Heart right ventricle (tissue), 16 donors: ENCODE data around the gene GDPD5. TPM values are rescaled to one million over a fixed set of nuclear protein-coding genes. Genes with fewer than 3 reads are reported as not detected.

Experiments
- ATAC-seq, 8 donors: fragments of 200-7000 bp; cut with Tn5 transposase; one replicate each; pipeline ENCODE4 v1.9.1; 2020; ENCODE audit warnings: mild to moderate bottlenecking in 8 of 8, moderate library complexity in 8 of 8, moderate number of reproducible peaks in 1 of 8
- DNase-seq, 2 donors: peaks; one replicate each; pipeline ENCODE4 v3.0.0-alpha.2; 2020
- H3K27ac ChIP-seq, 10 donors: fragments of 200-600 bp; sonication (generic) in 2 of 10; one replicate each; pipeline versions ENCODE4 v1.5.0 to v1.8.0; 2020 to 2022; ENCODE audit warnings: mild to moderate bottlenecking in 3 of 10
- H3K27me3 ChIP-seq, 7 donors: fragments of 200-600 bp; one replicate each; pipeline ENCODE4 v1.8.0; 2021 to 2022; ENCODE audit warnings: mild to moderate bottlenecking in 2 of 7
- H3K36me3 ChIP-seq, 9 donors: fragments of 200-600 bp; sonication (generic) in 1 of 9; one replicate each; pipeline versions ENCODE4 v1.5.0 to v1.8.0; 2020 to 2022; ENCODE audit warnings: mild to moderate bottlenecking in 2 of 9
- H3K4me1 ChIP-seq, 9 donors: fragments of 200-600 bp; sonication (generic) in 1 of 9; one replicate each; pipeline versions ENCODE4 v1.5.0 to v1.8.0; 2020 to 2022; ENCODE audit warnings: mild to moderate bottlenecking in 4 of 9
- H3K4me3 ChIP-seq, 10 donors: fragments of 200-600 bp; sonication (generic) in 2 of 10; one replicate each; pipeline versions ENCODE4 v1.5.0 to v1.8.0; 2020 to 2022; ENCODE audit warnings: mild to moderate bottlenecking in 7 of 10, moderate library complexity in 2 of 10
- H3K9me3 ChIP-seq, 11 donors: fragments of 200-600 bp in 10 of 11; sonication (generic) in 2 of 11; one replicate each; pipeline versions ENCODE4 v1.5.0 to v1.8.0; 2013 to 2022; ENCODE audit warnings: mild to moderate bottlenecking in 2 of 11, control low read depth in 1 of 11, moderate library complexity in 1 of 11
- WGBS, 2 donors: extraction: QIAGEN DNeasy Blood & Tissue Kit; methylation state at CpG; one replicate each; pipeline ENCODE4 v1.1.7; 2013; ENCODE audit warnings: inconsistent platforms in 1 of 2; 5-methylcytosine and 5-hydroxymethylcytosine counted together
- intact Hi-C, 10 donors: fragments of 100-400 bp; cut with DNase I; formaldehyde crosslinking; loops; one replicate each; pipeline versions ENCODE4 v1.11.1 to v1.14.2; 2022
- polyA plus RNA-seq, 2 donors: library from polyadenylated mRNA; stranded (reverse); fragments of 200-250 nt; gene quantifications; one replicate each; pipeline ENCODE4 v1.2.3, GENCODE V29; 2013
- total RNA-seq, 10 donors: library from RNA; stranded (reverse); fragmentation: NEBNext Ultra II Directional in 3 of 10; extraction: Animal tissue kit (Norgen Biotek cat#: 25700) in 3 of 10; gene quantifications; one replicate each; pipeline versions ENCODE4 v1.2.1 to v1.2.4, GENCODE V29; 2021 to 2023
- TF ChIP-seq, protein P1 (sequence below), 9 donors: fragments of 200-600 bp; sonication (generic) in 2 of 9; IDR thresholded peaks; one replicate each; pipeline versions ENCODE4 v1.5.0 to v1.8.0; 2021 to 2022; ENCODE audit warnings: antibody characterized with exemption in 9 of 9, mild to moderate bottlenecking in 5 of 9, moderate library complexity in 1 of 9
- donor health status: Arrhythmogenic right ventricular cardiomyopathy.
- donor health status: ischemic (EF 13 %, LVEDD 7.1; RV severe dilation, severe dysfunction).
- donor health status: healthy with polysubstance abuse.
- donor health status: DM: no; HTN: yes; CAD: no.
- donor health status: DM: no; HTN: no; CAD: no.
- donor health status: ischemic (EF 25% LVEDD 6.9; RV normal size, moderate dysfunction).
- donor health status: ischemic (EF 25% LVEDD 5.7; RV mildly dilated, moderate dysfunction).
- donor health status: healthy.
- donor health status: DM: yes; HTN: yes; CAD: no.
- donor health status: Ischemic cardiomyopathy.
- donor health status: ischemic (EF 35%, LVEDD 5.7; RV mildly dilated, moderate dysfunction).
- donor health status: nonischemic (EF 11% LVEDD 7.7; RV severe dilation, severe dysfunction).
- donor health status: DM: yes; HTN: yes; CAD: no.
- donor health status: PGD.
- donor health status: ischemic (EF 29% LVEDD 5.4; RV normal size, mild dysfunction).
- donor health status: nonischemic (EF 23%, LVEDD 6.1; RV moderate dilation, normal function).

GDPD5 gene
- total and polyA plus RNA-seq, 12 donors = 3.3 to 10.3 (median 4.1) TPM

DNA sequence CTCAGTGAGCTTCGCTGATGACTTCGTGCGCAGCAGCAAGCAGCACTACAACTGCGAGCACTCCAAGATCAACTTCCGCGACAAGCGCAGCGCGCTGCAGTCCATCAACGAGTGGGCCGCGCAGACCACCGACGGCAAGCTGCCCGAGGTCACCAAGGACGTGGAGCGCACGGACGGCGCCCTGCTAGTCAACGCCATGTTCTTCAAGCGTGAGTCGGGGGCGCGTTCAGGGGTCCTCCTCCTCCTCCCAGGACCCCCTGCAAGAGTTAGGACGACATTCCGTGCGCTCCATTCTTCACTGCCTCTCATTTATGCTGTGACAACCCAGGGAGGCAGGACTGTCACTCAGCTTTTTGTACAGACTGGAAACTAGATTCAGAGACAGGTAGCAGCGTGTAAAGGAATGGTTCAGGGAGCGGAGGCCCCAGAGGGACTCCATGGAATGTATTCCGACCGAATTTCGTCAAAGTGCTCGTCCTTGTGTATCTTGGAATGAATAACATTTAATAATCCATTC, 41.1 kb upstream of the GDPD5 start:
- 87 to 89% methylated on average over 34 of the region's 34 CpGs for WGBS, 2 donors
- intact Hi-C loops = no loop called here
- Histone ChIP-seq H3K36me3 (peaks cover 10 to 68% (median 54%) of the 10 kb centered on the region in 9 donors), H3K4me1 (peaks cover 28 to 87% (median 69%) of the 10 kb centered on the region in 9 donors), H3K9me3 (no peaks in the 10 kb centered on the region), H3K4me3 (no peak overlapping the region), H3K27ac (peak overlapping the region in 2 of 10 donors; percentile 98 to 100), H3K27me3 (no peaks in the 10 kb centered on the region)
- TF ChIP-seq, protein P1, sequence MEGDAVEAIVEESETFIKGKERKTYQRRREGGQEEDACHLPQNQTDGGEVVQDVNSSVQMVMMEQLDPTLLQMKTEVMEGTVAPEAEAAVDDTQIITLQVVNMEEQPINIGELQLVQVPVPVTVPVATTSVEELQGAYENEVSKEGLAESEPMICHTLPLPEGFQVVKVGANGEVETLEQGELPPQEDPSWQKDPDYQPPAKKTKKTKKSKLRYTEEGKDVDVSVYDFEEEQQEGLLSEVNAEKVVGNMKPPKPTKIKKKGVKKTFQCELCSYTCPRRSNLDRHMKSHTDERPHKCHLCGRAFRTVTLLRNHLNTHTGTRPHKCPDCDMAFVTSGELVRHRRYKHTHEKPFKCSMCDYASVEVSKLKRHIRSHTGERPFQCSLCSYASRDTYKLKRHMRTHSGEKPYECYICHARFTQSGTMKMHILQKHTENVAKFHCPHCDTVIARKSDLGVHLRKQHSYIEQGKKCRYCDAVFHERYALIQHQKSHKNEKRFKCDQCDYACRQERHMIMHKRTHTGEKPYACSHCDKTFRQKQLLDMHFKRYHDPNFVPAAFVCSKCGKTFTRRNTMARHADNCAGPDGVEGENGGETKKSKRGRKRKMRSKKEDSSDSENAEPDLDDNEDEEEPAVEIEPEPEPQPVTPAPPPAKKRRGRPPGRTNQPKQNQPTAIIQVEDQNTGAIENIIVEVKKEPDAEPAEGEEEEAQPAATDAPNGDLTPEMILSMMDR (IDR thresholded peaks at IDR 0.05) = no peak
- DNase-seq = no peak
- ATAC-seq = no peak

DNA sequence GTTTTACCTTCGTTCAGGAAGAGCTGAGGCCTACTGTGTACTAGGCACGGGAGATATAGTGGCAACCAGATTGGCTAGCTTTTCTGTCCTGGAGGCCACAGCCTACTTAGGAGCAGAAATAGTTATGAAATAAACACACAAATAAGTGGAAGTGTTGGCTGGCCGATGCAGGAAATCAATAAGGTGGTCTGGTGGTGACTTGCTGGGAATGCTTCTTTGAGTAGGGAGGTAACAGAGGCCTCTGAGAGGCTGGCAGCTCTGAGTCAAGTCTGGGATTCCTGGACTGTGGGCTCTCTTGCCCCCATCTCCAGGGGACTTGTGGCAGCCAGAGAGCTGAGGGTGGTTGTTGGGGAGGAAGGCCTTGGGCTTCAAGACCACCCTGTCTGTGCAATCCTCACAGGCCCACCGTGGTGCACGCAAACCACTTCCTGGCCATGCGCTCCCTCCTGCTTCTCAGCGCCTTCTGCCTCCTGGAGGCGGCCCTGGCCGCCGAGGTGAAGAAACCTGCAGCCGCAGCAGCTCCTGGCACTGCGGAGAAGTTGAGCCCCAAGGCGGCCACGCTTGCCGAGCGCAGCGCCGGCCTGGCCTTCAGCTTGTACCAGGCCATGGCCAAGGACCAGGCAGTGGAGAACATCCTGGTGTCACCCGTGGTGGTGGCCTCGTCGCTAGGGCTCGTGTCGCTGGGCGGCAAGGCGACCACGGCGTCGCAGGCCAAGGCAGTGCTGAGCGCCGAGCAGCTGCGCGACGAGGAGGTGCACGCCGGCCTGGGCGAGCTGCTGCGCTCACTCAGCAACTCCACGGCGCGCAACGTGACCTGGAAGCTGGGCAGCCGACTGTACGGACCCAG, 40.4 kb upstream of the GDPD5 start:
- Histone ChIP-seq H3K4me3 (peak overlapping the region in 6 of 10 donors; percentile 72 to 99 (median 88)), H3K4me1 (peaks cover 29 to 88% (median 71%) of the 10 kb centered on the region in 9 donors), H3K27me3 (no peaks in the 10 kb centered on the region), H3K27ac (peak overlapping the region in 9 of 10 donors; percentile 98 to 100 (median 99)), H3K36me3 (peaks cover 10 to 61% (median 47%) of the 10 kb centered on the region in 9 donors), H3K9me3 (no peaks in the 10 kb centered on the region)
- WGBS, 2 donors = 78% methylated on average over 43 of the region's 43 CpGs
- DNase-seq = no peak
- intact Hi-C loops = no loop called here
- TF ChIP-seq, protein P1 (IDR thresholded peaks at IDR 0.05) = no peak
- ATAC-seq = no peak

DNA sequence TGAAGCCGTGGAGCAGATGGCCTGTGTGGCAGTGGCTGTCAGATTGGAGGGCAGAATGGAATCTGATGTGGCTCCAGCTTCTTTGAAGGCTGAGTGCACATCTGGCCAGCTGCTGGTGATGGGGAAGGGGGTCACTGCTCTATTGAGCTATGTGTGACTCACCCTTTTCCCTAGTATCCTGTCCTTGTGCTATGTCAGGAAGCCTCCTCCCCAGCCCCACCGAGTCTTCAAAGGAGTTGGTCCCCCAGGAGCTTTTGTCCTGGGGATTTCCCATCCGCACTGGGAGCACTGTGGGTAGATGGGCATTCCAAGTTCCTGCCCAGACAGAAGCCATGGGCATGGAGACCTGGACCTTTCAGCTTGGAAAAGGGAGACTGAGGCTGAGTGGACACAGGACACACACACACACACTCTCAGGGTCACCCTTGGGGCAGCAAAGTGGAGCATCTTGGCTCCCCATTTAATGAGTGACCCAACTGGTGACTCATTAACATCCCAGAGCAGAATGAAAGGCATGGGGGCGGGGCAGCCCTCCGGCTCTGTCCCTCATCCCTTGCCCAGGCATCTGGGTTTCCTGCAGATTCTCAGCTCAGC, 39.6 kb upstream of the GDPD5 start:
- intact Hi-C loops = no loop called here
- TF ChIP-seq, protein P1 (IDR thresholded peaks at IDR 0.05) = no peak
- Histone ChIP-seq H3K27me3 (no peaks in the 10 kb centered on the region), H3K27ac (peak overlapping the region; percentile 98 to 100 (median 99)), H3K36me3 (peaks cover 10 to 53% (median 39%) of the 10 kb centered on the region in 9 donors), H3K9me3 (no peaks in the 10 kb centered on the region), H3K4me1 (peaks cover 26 to 88% (median 69%) of the 10 kb centered on the region in 9 donors), H3K4me3 (peak overlapping the region in 8 of 10 donors; percentile 72 to 99 (median 88))
- DNase-seq (peak; percentile 60 to 62), ATAC-seq (peak in 4 of 8 donors; percentile 22 to 38 (median 28))
- 22 to 27% methylated on average over 5 of the region's 5 CpGs for WGBS, 2 donors

DNA sequence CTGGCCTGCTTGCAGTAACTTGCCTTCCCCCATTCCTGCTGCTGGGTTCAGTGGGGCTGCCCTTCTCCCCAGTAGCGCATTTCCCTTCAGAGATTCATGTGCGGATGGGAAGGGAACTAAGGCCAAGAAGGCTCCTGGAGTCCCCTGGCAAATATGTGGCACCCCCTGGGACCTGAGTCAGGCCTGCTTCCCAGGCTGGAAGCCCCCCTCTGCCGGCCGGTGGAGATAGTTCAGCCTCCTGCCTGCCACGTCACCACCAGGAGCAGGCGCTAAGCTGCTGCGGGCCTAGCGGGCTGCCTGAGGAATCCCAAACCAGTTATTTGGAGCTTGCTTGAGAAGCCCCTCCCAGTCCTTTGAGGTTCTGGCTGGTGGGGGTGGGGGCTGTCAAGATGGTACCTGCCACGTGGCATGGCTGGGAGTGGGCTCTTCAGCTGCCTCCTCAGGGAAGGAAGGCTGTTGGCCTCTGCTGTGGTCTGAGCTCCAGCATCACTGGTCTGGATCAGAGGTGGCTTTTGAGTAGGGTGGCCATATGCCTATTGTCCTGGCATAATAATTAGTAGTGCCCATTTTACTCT, 38.3 kb upstream of the GDPD5 start:
- Histone ChIP-seq H3K9me3 (no peaks in the 10 kb centered on the region), H3K4me3 (peak overlapping the region; percentile 72 to 99 (median 88)), H3K27me3 (no peaks in the 10 kb centered on the region), H3K27ac (peak overlapping the region; percentile 98 to 100 (median 99)), H3K36me3 (peaks cover 3 to 40% (median 27%) of the 10 kb centered on the region in 9 donors), H3K4me1 (peaks cover 28 to 88% (median 81%) of the 10 kb centered on the region in 9 donors)
- intact Hi-C loops = loop anchor here in 1 of 10 donors (2.0 kb wide), 1 partner anchor 19 kb away; no protein-coding TSS in a partner anchor
- TF ChIP-seq, protein P1 (IDR thresholded peaks at IDR 0.05) = peak; percentile 13 to 71 (median 53)
- 2 to 15% methylated on average over 9 of the region's 9 CpGs for WGBS, 2 donors
- DNase-seq = peak; percentile 62 to 75
- ATAC-seq = peak in 7 of 8 donors; percentile 14 to 47 (median 36)
